HG03354 (cell line): ENCODE results near the gene UNC13C.

ENCODE experiments used
- ATAC-seq: cut with Tn5 transposase; IDR thresholded peaks from one replicate; pipeline ENCODE4 v1.9.1; 2021; ENCODE audit warnings: mild to moderate bottlenecking; ENCODE audit not compliant: unreplicated experiment, poor library complexity, severe bottlenecking

The UNC13C gene

DNA sequence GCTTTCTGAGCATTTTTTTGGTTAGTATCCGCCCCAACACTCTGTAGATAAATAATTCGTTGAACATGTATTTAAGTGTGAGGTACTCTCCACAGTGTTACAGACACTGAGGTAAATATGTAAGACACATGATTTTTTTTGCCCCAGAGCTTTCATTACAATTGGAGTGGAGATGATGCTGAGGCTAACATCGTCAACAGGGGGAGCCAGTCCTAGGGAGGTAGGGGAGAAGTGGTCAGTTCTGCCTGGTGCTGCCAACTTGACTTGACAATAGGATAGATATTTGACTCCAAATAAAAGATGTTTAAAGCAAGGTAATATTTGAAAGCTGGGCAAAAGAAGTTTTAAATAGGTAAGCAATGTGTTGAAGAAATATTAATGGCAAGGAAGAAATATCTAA, 295.7 kb downstream of the UNC13C start:
- ATAC-seq: no peak

GRCh38 chr15:54277834-54278233, 299.6 kb downstream of the UNC13C start:
- ATAC-seq: no peak

- ATAC-seq: no peak
Measured at GRCh38 chr15:54280726-54281125, 302.5 kb downstream of the UNC13C start.

- ATAC-seq: no peak
Measured at GRCh38 chr15:54282228-54282836, 304.1 kb downstream of the UNC13C start.

- no peak for ATAC-seq
Measured at GRCh38 chr15:54288049-54288448, 309.8 kb downstream of the UNC13C start.

- ATAC-seq: no peak
Measured at GRCh38 chr15:54289590-54290136, 311.4 kb downstream of the UNC13C start.

DNA sequence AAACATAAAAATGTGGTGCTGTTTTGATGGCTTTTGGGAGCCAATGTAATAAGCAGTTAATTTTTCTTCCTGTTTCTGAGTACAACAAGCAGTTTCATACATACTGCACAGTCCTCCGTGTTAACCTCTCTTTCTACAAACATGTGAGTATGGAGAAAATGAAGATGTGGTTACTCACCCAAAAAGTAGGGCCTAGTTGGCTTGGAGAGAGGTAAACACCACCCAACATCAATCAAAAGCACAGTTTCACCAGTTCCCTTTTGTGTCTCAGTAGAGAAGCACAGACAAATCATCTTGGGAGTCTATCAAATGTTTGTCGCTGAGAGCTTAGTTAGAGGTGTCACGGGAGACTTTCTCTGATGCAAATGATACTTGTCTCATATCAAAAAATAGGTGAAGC, 320.2 kb downstream of the UNC13C start:
- no peak for ATAC-seq

DNA sequence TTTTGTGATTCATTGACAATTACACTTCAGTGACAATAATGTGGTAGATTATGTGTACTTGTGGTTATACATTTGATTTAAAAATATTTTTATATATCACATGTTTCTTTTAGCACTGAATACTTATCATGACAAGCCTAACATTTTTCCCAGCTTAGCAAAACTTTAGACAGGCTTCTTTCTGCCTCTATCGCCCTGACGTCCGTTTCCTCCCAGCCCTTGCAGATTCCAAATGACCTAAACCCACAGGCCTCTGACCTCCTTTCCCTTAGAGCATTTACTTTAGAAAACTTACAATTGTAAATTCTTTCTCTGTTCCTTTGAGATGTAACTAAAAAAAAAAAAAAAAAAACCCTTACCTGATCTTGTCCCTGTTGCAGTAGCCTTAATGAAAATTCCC, 326.1 kb downstream of the UNC13C start:
- no peak for ATAC-seq

DNA sequence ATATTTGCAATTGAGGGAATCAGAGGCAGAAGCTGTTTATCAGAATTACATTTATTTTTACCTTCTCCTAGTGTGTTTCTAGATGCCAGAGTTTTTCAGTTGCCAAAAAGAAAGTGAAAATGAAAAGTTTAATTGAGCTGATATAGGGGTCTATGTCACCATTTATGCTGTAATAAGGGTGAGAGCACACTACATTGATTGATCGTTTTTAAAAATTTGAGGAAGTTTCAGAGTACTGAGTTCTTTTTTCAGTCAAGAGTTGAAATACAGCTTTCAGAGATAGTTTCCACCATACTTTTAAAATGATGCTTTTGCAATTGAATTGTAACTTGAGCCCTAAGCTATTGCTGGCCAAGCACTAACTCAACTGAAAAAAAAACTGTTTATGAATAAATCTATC, 326.9 kb downstream of the UNC13C start:
- no peak for ATAC-seq

GRCh38 chr15:54307252-54307902, 329.1 kb downstream of the UNC13C start:
- no peak for ATAC-seq

- ATAC-seq: no peak
Measured at GRCh38 chr15:54307926-54308325, 329.7 kb downstream of the UNC13C start.

GRCh38 chr15:54312528-54312927, 334.3 kb downstream of the UNC13C start:
- ATAC-seq: no peak

DNA sequence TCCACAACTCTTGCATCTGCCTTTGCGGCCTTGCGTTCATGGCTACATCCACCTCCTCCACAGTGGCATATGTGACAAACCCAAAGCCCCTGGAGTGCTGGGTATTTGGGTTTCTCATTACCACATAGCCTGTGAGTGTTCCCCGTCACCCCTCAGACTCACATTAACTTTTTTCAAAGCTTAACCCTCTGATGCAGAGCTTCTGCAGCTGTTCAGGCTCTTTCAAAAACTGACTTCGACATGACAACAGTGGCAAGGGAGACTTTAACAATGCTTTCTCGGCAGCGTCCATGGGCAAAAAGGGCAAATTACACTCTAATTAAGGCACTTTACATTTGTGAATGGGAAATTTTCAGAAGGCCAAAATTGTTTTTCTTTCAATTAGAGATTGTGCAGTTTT, 343.2 kb downstream of the UNC13C start:
- ATAC-seq: no peak

DNA sequence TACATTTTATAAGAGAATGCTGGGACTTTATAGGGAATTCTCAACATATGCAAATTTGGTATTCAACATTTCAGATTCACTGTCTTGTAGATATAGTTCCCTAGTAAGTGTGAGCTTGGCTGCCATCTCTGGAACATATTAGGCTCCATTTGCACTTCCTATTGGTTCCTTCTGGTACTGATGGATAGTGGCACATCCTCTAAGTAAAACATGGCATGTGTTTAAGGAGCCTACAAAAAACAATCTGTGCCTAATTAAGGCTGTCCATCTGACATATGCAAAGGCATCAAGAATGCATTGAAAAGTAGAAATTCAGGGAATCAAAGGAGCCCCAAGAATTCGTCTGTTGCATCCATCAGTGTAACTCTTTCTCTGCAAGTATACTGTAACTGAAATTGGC, 344.1 kb downstream of the UNC13C start:
- ATAC-seq: no peak

- ATAC-seq: no peak
Measured at GRCh38 chr15:54345301-54345700, 367.1 kb downstream of the UNC13C start.

DNA sequence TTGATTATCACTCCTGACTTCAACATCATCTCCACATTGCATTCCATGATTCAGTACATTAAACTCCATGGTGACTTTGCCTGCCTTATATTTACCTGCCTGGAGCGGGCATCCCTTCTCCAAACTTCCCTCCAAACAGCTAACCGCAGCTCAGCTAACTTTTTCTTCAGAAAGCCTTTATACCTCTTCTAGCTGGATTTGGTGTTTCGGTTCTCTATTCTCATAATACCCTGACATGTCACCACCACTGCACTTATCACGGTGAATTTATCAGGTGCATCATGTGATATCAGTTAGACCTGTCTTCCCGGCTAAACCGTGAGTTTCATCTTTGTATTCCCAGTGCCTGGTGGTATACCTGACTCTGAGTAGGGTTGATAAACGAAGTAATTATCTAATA, 367.6 kb downstream of the UNC13C start:
- ATAC-seq: no peak

DNA sequence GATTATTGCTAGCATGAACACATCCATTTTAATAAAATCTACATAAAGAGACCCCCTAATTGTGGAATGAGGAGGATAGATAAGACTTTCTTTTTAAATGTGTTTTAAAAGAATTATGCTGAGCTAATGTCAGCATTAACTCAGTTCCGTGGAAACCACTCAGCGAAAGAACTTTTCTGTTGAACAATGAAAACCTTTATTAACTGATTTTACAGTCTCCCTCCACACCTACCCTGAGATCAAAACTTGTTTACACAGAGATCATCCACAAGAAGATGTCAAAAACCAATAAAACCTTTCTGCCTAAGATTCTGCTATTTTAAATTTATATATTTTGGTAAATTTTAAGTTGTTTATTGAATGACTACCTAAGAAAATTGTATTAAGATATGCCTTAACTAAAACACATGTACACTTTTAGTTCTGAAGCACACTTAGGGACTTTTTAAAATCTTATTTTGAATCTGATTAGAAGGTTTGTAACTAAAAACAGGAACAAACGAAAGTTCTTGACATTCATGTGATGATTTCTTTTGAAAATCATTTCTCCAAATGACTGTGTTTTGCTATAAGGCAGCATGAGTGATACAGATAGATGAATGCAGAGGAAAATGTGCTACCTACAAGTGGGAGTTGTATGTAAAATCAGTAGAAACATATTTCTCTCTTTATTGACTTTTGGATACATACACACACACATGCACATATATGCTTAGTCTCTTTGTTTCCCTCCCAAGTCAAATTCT, 369.0 kb downstream of the UNC13C start:
- ATAC-seq: no peak

DNA sequence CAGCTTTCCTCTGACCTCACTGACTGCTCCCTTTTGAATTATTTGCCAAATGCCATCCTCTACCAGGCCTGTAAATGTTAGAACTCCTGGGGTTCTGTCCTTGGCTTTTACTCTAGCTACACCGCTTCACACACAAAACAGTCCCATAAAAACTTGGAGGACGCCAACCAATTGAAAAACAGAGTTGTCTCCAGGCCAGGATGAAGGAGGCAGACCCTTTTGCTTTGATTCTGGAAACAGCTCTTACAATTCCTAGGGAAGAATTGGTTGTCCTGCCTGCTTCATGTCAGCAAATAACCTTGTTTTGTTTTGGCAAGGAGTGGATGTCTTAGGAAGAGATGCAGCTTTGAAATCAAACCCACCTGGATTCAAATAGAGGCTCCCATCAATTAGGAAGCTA, 375.5 kb downstream of the UNC13C start:
- no peak for ATAC-seq

GRCh38 chr15:54354341-54354740, 376.1 kb downstream of the UNC13C start:
- no peak for ATAC-seq

DNA sequence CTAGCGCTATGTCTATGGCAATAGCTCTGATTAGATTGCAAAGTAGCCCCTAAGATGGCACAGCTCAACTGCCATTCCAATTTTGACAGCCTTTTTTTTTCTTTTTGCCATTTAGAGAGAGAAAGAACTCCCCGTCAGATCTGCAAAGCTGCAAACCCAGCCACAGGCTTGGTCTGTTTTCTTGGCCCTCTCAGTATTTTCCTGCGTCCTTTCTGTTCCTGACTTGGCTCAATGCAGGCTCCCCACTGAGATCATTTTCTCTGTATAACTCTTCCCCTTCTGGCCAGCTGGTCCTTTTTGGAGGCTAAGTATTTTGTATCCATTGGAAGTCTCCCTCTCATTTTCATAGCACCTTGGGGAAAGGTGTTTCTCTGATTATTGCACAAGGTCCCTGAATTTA, 386.7 kb downstream of the UNC13C start:
- no peak for ATAC-seq

- ATAC-seq: no peak
Measured at GRCh38 chr15:54373332-54373731, 395.1 kb downstream of the UNC13C start.
